Stimulated activated CD8-positive, alpha-beta memory T cell treated with anti-CD3 and anti-CD28 coated beads, Interleukin-7, amount 100 ng/mL, for 24 hours (primary cell): ENCODE results near the gene AP5B1.

Experiments used
- DNase-seq: peaks from one replicate; pipeline ENCODE4 v3.0.0-alpha.2; 2020; ENCODE audit warnings: low read depth

Gene AP5B1

GRCh38 chr11:65801153-65801987 is 20.6 kb upstream of the AP5B1 start:
- DNase-seq = no peak

DNA sequence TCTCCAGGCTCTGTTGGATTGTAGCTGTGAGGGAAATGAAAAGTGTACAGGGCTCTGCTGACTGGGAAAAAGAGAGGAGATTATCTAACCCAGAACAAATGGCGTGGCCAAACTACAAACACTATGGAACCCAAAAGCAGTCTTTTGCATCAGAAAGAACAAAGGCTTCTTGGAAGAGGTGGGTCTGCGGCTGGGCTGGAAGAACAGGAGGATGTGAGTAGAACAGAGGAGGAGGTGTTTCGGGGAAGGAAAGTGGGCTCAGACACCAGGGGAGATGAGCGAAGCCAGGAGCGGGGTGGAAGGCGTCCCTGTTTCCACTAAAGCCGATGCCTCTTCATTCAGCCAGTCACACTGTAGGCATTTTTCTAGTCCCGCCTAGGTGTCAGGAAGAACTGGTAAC is 18.1 kb upstream of the AP5B1 start:
- DNase-seq = no peak

DNA sequence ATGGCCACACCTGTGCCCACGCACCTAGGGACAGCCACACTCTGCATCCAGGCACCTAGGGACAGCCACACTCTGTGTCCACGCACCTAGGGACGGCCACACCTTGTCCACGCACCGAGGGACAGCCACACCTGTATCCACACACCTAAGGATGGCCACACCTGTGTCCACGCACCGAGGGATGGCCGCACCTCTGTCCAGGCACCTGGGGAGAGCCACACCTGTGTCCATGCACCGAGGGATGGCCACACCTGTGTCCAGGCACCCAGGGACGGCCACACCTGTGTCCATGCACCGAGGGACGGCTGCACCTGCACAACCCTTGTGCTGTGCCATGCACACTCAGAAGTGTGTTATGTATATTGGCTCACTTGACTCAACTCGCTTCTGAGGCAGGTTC is 16.9 kb upstream of the AP5B1 start:
- DNase-seq = no peak

DNA sequence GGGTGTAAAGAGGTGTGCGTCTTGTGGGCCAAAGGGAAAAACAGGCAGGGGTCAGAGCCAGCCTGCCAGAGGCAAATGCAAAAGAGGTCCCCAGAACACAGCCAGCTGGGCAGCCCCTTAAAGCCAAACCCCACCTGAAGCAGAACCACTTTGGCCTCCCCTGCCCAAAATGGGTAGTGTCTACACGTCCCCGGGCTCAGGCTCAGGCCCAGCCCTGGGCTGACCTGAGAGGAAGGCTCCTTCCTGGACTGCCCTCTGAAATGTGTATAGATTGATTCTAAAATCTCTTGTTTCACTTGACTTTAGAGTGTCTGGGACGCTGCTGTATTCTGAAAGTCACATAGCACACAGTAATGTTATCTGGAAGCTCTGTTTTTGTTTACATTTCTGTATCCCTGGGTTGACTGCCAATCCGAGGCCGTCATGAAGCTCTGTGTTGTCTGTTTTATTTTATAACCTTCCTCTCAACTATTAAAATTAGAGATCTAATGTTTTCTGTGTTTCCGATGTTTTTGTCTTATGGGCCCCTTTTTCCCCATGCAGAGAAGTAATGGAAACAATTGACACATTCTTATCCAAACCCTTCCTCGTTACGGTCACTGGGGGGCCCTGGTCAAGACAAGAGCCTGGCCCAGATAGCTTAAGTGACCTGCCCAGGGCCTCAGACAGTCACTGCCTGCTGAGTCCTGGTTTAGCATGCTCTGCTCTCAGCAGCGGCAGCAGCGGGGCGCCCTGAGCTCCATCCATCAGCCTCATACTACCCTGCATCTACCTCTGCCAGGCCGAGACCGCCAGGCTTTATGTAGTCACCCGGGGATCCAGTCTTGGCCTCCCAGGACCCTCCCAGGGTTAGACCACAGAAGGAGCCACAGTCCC is 16.2 kb upstream of the AP5B1 start:
- no peak for DNase-seq

- DNase-seq = no peak
Observed at GRCh38 chr11:65794570-65795510, 14.1 kb upstream of the AP5B1 start.

- no peak for DNase-seq
Observed at GRCh38 chr11:65793625-65794400, 13.0 kb upstream of the AP5B1 start.

DNA sequence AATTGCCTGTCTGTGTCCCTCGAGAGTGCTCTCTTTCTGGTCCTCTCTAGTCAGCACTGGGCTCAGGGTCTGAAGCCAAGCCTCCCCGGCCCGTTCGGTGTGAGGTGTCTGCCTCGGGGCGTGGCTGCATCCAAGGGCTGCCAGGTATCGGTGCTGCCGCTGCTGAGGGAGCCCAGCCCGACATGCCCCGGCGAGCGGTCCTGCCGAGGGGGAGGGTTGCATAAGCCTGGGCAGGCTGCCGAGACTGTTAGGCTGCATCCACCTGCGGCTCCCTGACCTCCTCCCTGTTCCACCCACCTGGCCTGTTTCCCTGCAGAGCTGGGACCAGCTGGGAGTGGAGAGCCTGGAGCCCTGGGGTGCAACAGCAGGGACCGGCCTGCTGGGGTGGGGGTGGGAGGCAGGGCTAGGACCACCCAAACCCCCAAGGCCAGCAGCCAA is 12.4 kb upstream of the AP5B1 start:
- no peak for DNase-seq

DNA sequence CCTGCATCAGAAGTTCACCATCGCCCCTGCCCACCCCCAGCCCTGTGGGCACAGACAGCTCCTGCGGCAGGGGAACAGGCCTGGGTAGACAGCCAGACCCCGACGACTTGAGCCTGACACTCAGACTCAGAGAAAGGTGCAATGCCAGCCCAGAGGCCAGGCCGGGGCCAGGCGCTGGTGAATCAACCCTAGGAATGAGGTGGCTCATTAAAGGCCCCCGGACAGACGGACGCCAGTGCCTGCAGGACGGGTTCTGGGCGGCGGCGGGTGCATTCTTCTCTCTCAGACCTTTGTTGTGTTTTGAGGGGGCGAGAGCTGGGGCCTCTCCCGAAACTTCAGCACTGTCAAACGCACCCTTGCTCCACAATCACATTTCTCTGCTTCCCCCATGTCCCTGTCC is 11.7 kb upstream of the AP5B1 start:
- no peak for DNase-seq

- DNase-seq = peak; percentile 18
Observed at GRCh38 chr11:65791719-65792213, 11.0 kb upstream of the AP5B1 start.

GRCh38 chr11:65790902-65791650 is 10.3 kb upstream of the AP5B1 start:
- DNase-seq = no peak

DNA sequence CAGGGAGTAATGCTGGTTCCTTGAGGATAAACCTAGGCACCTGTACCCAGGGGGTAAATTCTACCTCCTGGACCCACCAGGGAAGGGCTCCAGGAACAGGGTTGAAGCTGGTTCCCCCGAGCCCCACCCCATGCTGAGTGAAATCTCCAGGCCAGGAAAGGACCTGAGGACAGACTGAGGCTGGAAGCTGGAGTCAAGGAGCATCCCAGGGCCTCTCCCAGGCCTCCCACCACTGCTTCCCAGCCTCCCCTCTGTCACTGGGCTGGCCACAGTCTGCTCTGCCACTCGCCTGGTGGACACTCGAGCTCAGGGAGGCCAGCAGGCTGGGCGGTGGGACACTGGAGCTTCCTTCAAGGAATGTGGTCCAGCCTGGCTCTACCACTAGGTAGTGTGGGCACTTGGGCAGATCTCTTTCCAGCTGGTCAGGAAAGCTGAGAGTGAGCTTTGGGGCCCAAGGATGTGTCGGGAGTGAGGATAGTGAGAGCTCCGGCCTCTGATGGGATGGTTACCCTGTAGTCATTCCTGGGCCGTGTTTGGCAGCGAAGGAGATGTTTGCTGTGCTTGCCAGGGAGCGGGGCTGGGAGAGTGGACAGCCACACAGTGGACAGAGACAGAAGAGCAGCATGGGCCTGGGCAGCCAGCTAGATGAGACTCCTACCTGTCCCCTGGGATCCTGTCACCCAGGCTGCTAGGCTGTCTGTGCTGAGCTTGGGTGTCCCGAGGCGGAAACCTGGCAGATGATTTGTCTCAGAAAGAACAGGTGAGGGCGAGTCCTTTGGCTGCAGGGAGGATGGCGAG is 9.5 kb upstream of the AP5B1 start:
- no peak for DNase-seq

DNA sequence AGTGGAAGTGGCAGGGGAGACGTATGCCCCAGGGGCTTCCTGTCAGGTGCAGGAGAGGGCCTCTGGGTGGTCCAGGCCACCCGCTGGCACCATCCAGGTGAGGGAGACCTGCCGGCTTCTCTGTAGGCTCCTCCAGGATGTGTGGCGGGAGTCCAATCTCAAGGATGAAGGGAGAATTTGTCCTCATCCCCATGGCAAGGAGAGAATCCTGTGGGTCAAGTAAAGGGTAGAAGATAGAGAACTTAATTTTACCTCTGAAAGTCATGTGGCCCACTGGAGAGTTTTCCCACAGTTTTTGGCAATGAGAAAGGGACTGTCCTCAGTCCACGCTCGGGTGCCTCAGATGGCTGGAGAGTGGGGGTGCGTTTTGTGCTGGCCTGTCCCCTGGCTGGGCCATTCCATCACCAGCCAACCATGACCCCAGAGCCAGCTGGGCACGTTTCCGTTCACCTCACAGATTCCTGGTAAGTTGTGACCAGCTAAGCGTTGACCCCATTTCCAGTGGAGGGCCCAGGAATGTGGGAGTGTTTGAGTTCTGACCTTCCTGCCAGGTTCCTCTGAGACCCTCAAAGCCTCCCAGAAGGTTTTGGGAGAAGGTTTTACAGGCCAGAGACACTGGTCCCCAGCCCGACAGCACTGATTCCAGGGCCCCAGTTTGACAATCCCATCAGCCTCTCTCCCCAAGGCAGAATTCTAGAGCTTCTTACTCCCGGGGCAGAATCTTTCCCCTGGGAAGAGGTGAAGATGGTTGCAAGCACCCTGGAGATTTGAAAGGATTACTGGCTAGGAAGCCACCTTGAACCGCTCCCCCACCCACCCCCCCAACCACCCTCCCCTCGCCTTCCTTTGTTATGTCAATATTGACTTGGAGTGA is 8.7 kb upstream of the AP5B1 start:
- no peak for DNase-seq

DNA sequence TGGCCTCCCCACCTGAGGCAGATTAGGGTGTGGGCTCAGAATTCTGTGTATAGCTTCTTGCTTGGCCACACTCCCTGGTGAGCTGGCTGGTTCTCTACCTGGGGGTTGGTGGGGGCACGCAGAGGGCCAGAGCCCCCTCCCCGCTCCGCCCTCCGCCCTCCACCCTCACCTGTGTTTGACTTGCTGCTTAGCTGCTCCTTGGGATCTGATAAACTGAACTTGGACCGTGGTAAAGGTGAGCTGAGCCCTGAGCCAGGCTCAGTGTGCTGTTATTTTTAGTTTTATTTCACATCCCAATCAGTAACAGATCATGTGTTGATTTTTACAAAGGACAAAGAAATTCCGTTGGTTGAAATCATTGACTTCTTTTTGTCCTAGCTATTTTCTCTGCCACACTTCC is 8.0 kb upstream of the AP5B1 start:
- DNase-seq = no peak

DNA sequence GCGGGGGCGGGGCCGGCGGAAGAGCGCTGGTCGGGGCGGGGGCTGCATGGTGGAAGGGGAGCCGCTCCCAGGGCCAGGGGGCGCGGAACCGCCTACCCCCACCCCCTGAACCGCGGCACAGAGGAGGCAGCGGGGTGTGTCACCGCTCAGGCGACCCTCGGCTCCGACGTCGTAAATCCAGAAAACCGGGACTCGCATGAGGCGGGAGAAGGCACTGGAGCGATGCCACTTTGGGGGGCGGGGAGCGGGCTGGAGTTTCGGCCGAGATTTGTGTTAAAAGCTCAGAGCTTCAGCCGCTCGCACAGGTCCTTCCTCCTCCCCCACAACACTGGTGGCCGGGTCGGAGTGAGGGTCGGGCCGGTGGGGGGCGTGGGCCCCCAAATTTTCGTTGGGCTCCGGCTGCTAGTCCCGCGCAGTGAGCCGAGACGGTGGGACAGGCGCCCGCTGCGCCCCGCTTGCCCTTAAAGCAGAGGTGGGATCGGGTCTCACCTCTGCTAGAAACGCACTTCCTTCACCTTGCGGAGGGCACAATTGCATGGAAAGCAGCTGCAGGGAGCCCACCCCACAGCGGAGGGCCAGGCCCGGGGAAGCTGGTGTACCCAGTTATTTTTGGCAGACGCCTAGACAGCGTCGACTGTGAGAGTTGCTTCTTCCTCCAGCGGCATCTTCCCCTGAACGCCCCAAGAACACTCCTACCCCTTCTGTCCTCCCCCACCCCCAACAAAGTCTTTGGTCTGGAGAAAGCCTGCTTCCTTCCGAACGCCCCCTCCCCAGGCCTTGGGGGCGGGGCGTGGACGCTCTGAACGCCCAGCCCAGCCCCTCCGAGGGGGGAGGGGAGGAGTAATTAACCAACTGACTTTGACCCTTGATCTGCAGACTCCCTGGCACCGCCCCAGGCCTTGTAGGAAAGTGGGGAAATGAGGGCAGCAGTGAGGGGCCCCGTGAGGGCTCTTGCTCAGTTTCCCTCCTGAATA is 7.2 kb upstream of the AP5B1 start:
- no peak for DNase-seq

DNA sequence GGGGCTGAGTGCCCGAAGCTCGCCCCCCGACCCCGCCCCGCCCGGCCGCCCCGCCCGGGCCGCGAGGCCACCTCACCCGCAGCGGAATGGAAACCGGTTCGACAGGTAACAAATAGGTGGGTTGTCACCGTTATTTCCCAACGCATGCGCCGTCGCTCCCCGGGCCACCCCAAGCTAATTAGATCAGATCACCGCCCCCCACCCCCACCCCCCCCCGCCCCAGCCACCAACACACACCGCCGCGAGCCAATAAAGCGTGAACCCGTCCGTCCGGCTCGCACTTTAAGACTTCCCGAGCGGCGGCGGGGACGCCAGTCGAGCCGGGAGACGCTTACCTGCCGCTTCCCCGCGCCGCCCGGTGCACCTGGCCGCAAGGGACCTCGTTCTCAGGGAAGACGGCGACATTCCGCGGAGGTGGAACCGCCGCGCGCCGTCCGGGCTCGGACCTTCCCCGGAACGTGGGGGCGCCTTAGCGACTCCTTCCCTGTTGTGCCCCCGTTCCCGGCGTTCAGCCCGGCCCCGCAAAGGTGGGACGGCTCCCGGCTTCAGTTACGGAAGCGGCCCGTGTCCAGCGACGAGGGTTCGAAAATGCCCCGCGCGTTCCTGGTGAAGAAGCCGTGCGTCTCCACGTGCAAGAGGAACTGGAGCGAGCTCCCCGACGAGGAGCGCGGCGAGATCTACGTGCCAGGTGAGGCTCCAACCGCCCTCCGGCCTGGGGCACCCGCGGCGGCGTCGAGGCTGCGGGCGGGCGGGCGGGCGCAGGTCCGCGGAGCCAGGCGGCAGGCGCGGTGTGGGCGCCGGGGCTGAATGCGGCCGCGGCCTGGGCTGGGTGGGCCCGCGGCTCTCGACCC is 6.2 kb upstream of the AP5B1 start, which contains the start of gene OVOL1:
TSS of gene OVOL1 (plus strand) at position 278 of the 851 bp plus-strand sequence. CDS start at position 589, 311 bp downstream.
- no peak for DNase-seq
